IMR-90 (cell line): ENCODE results near the gene LRRC34. TPM values are rescaled to one million over a fixed set of nuclear protein-coding genes. Genes with fewer than 3 reads are reported as not detected.

Experiments
- ATAC-seq: fragments of 200-7000 bp; cut with Tn5 transposase; 2 replicates; pipeline ENCODE4 v1.9.1; 2020; ENCODE audit warnings: low read depth, mild to moderate bottlenecking, moderate library complexity
- BruUV-seq: library from RNA; stranded (reverse); fragments of 400-500 nt; replicated peaks from 2 replicates; lab custom pipeline; 2021; lab: Mats Ljungman, UMichigan
- CTCF ChIA-PET: fragments of 300-600 bp; formaldehyde crosslinking; extraction: SDS; loops from one replicate; lab custom pipeline; 2021; ENCODE audit warnings: antibody characterized with exemption; lab: Yijun Ruan, JAX
- POLR2A ChIA-PET: fragments of 300-600 bp; sonication (Branson Sonifier 250); formaldehyde crosslinking; loops from one replicate; lab custom pipeline; 2022; ENCODE audit warnings: antibody characterized with exemption; ENCODE audit not compliant: unreplicated experiment; lab: Charles Lee
- DNase-seq: peaks from one replicate; pipeline ENCODE4 v3.0.0; 2013
- H2AFZ ChIP-seq: replicated peaks from 2 replicates; pipeline ENCODE3; 2013; ENCODE audit warnings: low read length, mild to moderate bottlenecking; ENCODE audit not compliant: poor library complexity
- H2AK5ac ChIP-seq: 2 replicates; pipeline ENCODE4 v1.6.1; 2013; ENCODE audit warnings: low read depth, low read length, inconsistent platforms
- H2AK9ac ChIP-seq: replicated peaks from 2 replicates; pipeline ENCODE3; 2013; ENCODE audit warnings: mild to moderate bottlenecking, low read depth, low read length, moderate library complexity; ENCODE audit not compliant: poor library complexity
- H2BK120ac ChIP-seq: 2 replicates; pipeline ENCODE4 v1.6.1; 2013; ENCODE audit warnings: low read depth, low read length, inconsistent platforms
- H2BK15ac ChIP-seq: 3 replicates; pipeline ENCODE4 v1.6.1; 2013; ENCODE audit warnings: low read depth, low read length, inconsistent platforms
- H2BK20ac ChIP-seq: 2 replicates; pipeline ENCODE4 v1.6.1; 2013; ENCODE audit warnings: low read depth, mild to moderate bottlenecking, inconsistent platforms, low read length, moderate library complexity
- H2BK5ac ChIP-seq: 2 replicates; pipeline ENCODE4 v1.6.1; 2013; ENCODE audit warnings: mild to moderate bottlenecking, low read depth, low read length, inconsistent platforms; ENCODE audit not compliant: poor library complexity, severe bottlenecking
- H3K14ac ChIP-seq: replicated peaks from 2 replicates; pipeline ENCODE4 v1.6.1; 2013; ENCODE audit warnings: low read depth, low read length, inconsistent platforms
- H3K18ac ChIP-seq: 2 replicates; pipeline ENCODE4 v1.6.1; 2013; ENCODE audit warnings: low read depth, low read length, control low read depth
- H3K23ac ChIP-seq: 2 replicates; pipeline ENCODE4 v1.6.1; 2013; ENCODE audit warnings: low read depth, low read length, inconsistent platforms
- H3K27ac ChIP-seq: 2 replicates; pipeline ENCODE4 v1.5.1; 2013; ENCODE audit warnings: mild to moderate bottlenecking, control low read depth, low read length; ENCODE audit not compliant: insufficient read depth
- H3K27me3 ChIP-seq: 2 replicates; pipeline ENCODE4 v1.6.1; 2013; ENCODE audit warnings: low read length; ENCODE audit not compliant: control insufficient read depth, insufficient read depth
- H3K36me3 ChIP-seq: 2 replicates; pipeline ENCODE4 v1.6.1; 2013; ENCODE audit warnings: low read length, mixed read lengths; ENCODE audit not compliant: control insufficient read depth, insufficient read depth
- H3K4ac ChIP-seq: 2 replicates; pipeline ENCODE4 v1.6.1; 2013; ENCODE audit warnings: low read depth, low read length, inconsistent platforms
- H3K4me1 ChIP-seq: 2 replicates; pipeline ENCODE4 v1.6.1; 2013; ENCODE audit warnings: low read length, mixed read lengths; ENCODE audit not compliant: control insufficient read depth, insufficient read depth
- H3K4me2 ChIP-seq: 2 replicates; pipeline ENCODE4 v1.6.1; 2013; ENCODE audit warnings: low read depth, mild to moderate bottlenecking, control low read depth, low read length, moderate library complexity
- H3K4me3 ChIP-seq: 2 replicates; pipeline ENCODE4 v1.5.1; 2013; ENCODE audit warnings: low read depth, mild to moderate bottlenecking, control low read depth, low read length, moderate library complexity; ENCODE audit not compliant: insufficient read depth
- H3K56ac ChIP-seq: 2 replicates; pipeline ENCODE4 v1.6.1; 2013; ENCODE audit warnings: low read length, inconsistent platforms; ENCODE audit not compliant: insufficient read depth; ENCODE audit errors: extremely low read depth
- H3K79me1 ChIP-seq, 2 experiments: 2 replicates each; pipeline ENCODE4 v1.6.1; 2013; ENCODE audit warnings: low read length in 2 of 2, inconsistent platforms in 1 of 2, low read depth in 1 of 2
- H3K9ac ChIP-seq: 2 replicates; pipeline ENCODE4 v1.6.1; 2013; ENCODE audit warnings: low read depth, low read length, control low read depth
- H3K9me1 ChIP-seq: 2 replicates; pipeline ENCODE4 v1.6.1; 2013; ENCODE audit warnings: low read length, inconsistent platforms; ENCODE audit not compliant: insufficient read depth
- H3K9me3 ChIP-seq: 2 replicates; pipeline ENCODE4 v1.6.1; 2013; ENCODE audit warnings: low read length; ENCODE audit not compliant: control insufficient read depth, insufficient read depth
- H4K20me1 ChIP-seq: 2 replicates; pipeline ENCODE4 v1.6.1; 2013; ENCODE audit warnings: low read length, inconsistent platforms; ENCODE audit not compliant: insufficient read depth
- H4K5ac ChIP-seq: 2 replicates; pipeline ENCODE4 v1.6.1; 2013; ENCODE audit warnings: mild to moderate bottlenecking, low read depth, low read length, control low read depth
- H4K8ac ChIP-seq, 2 experiments: 2 replicates each; pipeline ENCODE4 v1.6.1; 2013; ENCODE audit warnings: low read depth in 2 of 2, low read length in 2 of 2, control low read depth in 1 of 2, inconsistent platforms in 1 of 2
- H4K91ac ChIP-seq: 2 replicates; pipeline ENCODE4 v1.6.1; 2013; ENCODE audit warnings: low read depth, low read length, inconsistent platforms; ENCODE audit not compliant: insufficient read depth
- CEBPB ChIP-seq: IDR thresholded peaks from 2 replicates; pipeline ENCODE4 v1.6.1; 2012; ENCODE audit warnings: low read depth, low read length, improper control_type of control experiment
- CHD1 ChIP-seq: IDR thresholded peaks from 2 replicates; pipeline ENCODE4 v1.6.1; 2012; ENCODE audit warnings: low read depth, low read length, improper control_type of control experiment
- MAFK ChIP-seq: IDR thresholded peaks from 2 replicates; pipeline ENCODE4 v1.6.1; 2012; ENCODE audit warnings: low read depth, low read length, improper control_type of control experiment
- NFE2L2 ChIP-seq: fragments of 150-350 bp; IDR thresholded peaks from 2 replicates; pipeline ENCODE4 v1.6.1; 2016; ENCODE audit warnings: low read depth, mild to moderate bottlenecking, low read length
- RCOR1 ChIP-seq: IDR thresholded peaks from 2 replicates; pipeline ENCODE4 v1.6.1; 2012; ENCODE audit warnings: mild to moderate bottlenecking, low read length, improper control_type of control experiment; ENCODE audit not compliant: insufficient replicate concordance
- WGBS, 2 experiments: methylation state at CpG; one replicate each; pipeline versions ENCODE4 v1.1.5 to v1.1.7; 2013; ENCODE audit warnings: missing lambda C conversion rate in 2 of 2; ENCODE audit not compliant: insufficient read length in 1 of 2; ENCODE audit errors: extremely low coverage in 2 of 2; 5-methylcytosine and 5-hydroxymethylcytosine counted together
- dilution Hi-C: fragments of 300-500 bp; cut with HindIII; formaldehyde crosslinking; loops from one replicate; pipeline ENCODE4 v1.14.3; 2018; ENCODE audit warnings: low sequenced_read_pairs; ENCODE audit not compliant: unreplicated experiment
- in situ Hi-C: fragments of 300-500 bp; cut with MboI; formaldehyde crosslinking; loops from 3 replicates; pipeline ENCODE4 v1.14.3; 2019; ENCODE audit warnings: low sequenced_read_pairs, inconsistent platforms, mixed read lengths
- intact Hi-C: fragments of 100-400 bp; cut with micrococcal nuclease; formaldehyde crosslinking; loops from 2 replicates; pipeline ENCODE4 v1.10.0; 2022
- polyA plus RNA-seq, 3 experiments: library from polyadenylated mRNA; depleted of rRNA; stranded (reverse); fragments of >200 nt; gene quantifications; 2 replicates each; pipeline ENCODE4 v1.2.3, GENCODE V29; 2012; ENCODE audit warnings: low replicate concordance in 1 of 3
- total RNA-seq: library from RNA; depleted of rRNA; stranded (reverse); fragments of >200 nt; gene quantifications from 2 replicates; pipeline ENCODE4 v1.2.3, GENCODE V29; 2012
- TF ChIP-seq, protein P1 (sequence below): fragments of 150-350 bp; IDR thresholded peaks from 2 replicates; pipeline ENCODE4 v1.6.1; 2017; ENCODE audit warnings: mild to moderate bottlenecking, antibody characterized with exemption, low read length, low read depth

The LRRC34 gene
- total and polyA plus RNA-seq, 2 of the 4 experiments (the other 2 are of a cell fraction), result 0.90 to 0.91 TPM

DNA sequence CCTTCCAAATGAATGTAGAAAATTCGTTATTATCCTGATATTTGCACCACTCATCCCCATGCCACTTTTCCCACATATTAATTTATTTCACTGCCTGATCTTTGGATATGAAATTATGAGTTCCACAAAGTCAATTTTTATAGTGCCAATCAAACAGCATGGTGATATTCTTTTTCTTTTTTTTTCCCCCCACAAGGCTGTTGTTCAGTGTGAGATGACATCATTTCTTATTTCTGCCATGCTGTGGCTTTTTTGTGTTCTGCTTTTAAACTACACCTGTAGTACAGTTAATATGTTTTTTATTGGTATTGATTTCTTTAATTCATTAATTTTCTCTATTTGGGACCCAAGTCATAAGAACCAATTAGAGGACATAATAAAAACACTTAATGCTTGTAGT, 24.9 kb downstream of the LRRC34 start:
- Histone ChIP-seq H4K5ac (no peak overlapping the region), H3K56ac (no peak overlapping the region), H3K4ac (no peak overlapping the region), H3K27ac (no peak overlapping the region), H2AFZ (no peak overlapping the region), H4K91ac (no peak overlapping the region), H2BK5ac (no peak overlapping the region), H3K9me3 (no peaks in the 10 kb centered on the region), H2AK9ac (no peak overlapping the region), H3K14ac (no peak overlapping the region), H3K23ac (no peak overlapping the region), H3K9me1 (0 out of 2 replicates have a peak, but pooled peaks cover 4% of the 10 kb centered on the region), H3K4me3 (no peak overlapping the region), H4K8ac (no peak overlapping the region), H2BK15ac (no peak overlapping the region), H3K4me1 (peaks cover 4% of the 10 kb centered on the region), H3K9ac (no peak overlapping the region), H3K79me1 (peaks cover 3 to 6% of the 10 kb centered on the region in 2 experiments; a peak in 1 of 4 replicates), H4K20me1 (no peaks in the 10 kb centered on the region), H3K27me3 (no peaks in the 10 kb centered on the region), H3K18ac (no peak overlapping the region), H2BK20ac (no peak overlapping the region), H2AK5ac (no peak overlapping the region), H3K36me3 (peaks cover 17% of the 10 kb centered on the region), H2BK120ac (no peak overlapping the region), H3K4me2 (no peak overlapping the region)
- TF ChIP-seq, protein P1, sequence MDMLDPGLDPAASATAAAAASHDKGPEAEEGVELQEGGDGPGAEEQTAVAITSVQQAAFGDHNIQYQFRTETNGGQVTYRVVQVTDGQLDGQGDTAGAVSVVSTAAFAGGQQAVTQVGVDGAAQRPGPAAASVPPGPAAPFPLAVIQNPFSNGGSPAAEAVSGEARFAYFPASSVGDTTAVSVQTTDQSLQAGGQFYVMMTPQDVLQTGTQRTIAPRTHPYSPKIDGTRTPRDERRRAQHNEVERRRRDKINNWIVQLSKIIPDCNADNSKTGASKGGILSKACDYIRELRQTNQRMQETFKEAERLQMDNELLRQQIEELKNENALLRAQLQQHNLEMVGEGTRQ, result no peak
- TF ChIP-seq NFE2L2 (no peak), CHD1 (no peak), RCOR1 (no peak), CEBPB (no peak), MAFK (no peak)
- ATAC-seq (no peak), DNase-seq (no peak)
- in situ Hi-C loops (no loop called here), intact Hi-C loops (no loop called here), dilution Hi-C loops (no loop called here)
- ChIA-PET POLR2A (no interaction called here), CTCF (no interaction called here)
- no CpG with 5 or more reads among the region's 1 CpG for WGBS, 2 experiments
- BruUV-seq, result no TSS peak
